NK-92 (cell line): Measurements from ENCODE around the gene PPM1L.

Source experiments
- DNase-seq: peaks from one replicate; lab custom pipeline; 2025; ENCODE audit not compliant: unreplicated experiment; lab: John Stamatoyannopoulos, UW

Gene PPM1L

DNA sequence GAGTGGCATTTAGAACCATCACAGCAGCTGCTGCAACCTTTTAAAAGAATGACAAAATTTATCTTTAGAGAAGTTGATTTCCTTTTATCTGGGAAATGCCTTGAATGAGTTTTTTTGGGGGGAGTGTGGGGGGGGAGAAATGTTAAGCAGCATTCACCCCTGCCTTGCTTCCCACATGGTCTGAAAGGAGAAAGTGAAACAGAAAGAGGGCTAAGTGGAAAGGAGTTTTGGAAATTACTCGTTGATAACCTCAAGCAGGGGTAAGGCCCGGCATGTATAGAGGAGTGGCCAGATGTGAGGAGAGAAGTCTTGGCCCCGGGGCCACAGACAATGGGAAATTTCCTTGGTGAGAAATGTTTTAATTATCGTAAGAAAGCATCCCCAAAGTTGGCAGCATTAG, 325.6 kb downstream of the PPM1L start:
- DNase-seq: no peak

GRCh38 chr3:161082063-161082462, 326.0 kb downstream of the PPM1L start:
- no peak for DNase-seq

- no peak for DNase-seq
Measured at GRCh38 chr3:161083131-161083530, 327.1 kb downstream of the PPM1L start.

GRCh38 chr3:161084277-161084676, 328.2 kb downstream of the PPM1L start:
- DNase-seq: no peak

DNA sequence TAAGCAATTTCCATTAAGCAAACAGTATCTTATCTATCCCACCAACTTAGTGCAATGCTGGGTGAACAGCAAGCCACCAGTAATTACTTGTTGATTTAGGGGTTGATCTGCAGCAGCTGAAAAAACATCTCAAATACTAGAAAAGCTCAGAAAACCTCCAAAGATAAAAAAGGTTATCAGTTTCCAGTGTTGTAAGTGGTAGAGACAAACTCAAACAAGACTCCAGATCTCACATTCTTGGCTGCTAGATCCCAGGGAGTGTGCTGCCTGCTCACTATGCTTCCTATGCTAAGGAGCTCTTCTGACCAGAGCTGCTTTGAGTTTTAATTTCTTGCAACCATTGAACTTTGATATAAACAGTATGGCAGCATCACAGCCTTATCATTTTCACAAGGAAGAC, 337.9 kb downstream of the PPM1L start:
- DNase-seq: no peak

DNA sequence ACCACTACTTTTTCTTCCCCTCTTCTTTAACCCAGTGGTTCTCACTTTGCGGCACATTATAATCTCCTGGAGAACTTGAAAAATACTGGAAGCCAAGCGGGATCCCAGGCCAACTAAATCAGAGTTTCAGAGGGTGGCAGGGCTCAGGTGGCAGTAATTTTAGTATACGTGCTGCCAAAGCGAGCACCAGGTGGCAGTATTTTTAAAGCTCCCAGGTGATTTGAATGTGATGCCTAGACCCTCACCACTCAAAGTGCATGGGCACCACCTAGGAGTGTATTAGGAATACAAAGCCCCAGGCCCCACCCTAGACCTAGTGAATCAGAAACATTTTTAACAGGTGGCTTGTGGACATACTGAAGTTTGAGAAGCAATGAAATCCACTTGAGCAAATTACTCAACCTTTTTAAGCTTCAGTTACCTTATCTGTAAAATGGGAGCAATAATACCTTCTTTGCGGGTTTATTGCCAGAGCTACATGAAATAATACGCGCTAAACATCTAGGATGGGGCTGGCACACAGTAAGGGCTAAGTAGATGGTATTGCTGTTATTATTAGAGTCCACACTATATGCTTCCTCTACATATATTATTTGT, 340.8 kb downstream of the PPM1L start:
- no peak for DNase-seq

DNA sequence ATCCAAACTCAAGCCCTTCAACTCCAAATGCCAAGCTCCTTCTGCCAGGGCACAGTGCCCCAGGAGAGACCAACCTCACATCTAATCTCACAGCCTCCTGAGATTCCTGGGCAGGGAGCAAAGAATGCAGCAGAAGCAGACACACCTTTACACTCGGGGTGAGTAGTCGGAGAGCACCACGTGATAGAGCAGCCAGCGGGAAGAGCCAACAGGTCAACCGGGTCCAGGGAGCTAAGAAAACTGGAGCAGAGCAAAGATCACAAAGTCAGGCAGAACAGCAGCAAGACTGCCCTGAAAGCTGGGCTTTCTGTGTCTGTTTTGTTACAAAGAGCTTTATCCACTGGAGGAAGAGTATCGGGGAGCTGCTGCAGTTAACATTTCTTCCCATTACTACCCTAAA, 345.0 kb downstream of the PPM1L start:
- DNase-seq: no peak

- DNase-seq: no peak
Measured at GRCh38 chr3:161101609-161102008, 345.6 kb downstream of the PPM1L start.

DNA sequence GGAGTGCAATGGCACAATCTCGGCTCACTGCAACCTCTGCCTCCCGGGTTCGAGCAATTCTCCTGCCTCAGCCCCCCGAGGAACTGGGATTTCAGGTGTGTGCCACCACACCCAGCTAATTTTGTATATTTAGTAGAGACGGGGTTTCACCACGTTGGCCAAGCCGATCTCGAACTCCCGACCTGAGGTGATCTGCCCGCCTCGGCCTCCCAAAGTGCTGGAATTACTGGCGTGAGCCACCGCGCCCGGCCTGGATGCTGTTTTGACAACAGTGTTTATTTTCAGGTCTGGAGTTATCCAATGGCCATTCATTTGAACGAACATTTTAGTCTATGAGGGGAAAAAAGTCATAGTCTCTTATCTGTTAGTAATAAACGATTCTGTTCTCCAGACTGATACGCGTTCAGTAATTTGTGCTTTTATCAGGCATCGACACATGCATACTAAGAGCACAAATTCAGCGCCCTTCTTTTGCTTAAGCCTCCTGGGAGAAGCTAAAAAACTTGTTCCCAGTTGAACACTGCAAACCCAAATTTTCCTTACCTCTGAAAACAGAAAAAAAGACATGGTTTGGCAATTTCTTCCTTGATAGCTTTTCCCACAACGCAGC, 347.9 kb downstream of the PPM1L start:
- no peak for DNase-seq

DNA sequence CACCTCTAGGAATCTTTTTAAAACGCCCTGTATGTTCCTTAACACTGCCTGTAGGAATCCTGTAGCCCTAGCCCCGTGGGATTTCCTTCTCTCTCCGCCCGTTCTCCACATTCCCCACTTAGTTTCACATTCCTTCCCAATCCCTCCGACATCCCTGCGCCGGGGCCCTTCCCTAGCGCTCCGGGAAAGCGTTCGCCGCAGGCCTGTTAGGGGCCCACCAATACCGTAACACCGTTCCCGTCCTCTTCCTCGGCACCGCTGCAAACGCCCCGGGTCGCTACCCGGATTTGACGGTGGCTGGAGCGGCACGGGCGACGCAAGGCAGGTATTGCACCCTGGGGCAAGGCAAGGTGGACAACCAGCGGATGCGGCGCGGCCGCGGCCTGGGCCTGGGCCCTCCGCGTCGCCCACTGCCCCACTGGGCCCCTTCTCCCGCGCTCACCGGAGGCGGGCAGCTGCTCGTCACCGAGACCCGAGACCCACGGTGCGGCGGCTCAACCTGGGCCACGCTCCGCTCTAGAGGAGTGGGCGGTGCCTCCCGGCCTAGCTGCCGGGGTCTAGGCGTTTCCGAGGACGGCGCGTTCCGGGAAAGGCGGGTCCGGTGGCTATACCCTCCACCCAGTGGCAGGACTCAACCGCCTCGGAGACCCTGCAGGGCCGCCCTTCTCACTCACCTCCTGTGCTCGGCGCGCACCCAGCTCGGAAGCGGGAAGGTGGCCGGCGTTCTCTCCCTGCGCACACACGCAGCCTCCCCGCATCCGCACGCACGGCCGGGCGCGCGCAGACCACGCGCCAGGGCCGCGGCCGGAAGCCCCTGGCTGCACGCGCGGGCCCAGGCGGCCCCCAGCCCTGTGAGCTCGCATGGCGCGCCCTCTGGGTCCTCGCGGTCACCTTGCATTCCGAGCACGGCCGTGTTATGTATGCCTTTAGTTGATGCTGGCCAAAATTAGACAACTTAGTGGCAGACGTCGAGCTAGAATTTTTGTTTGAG, 348.8 kb downstream of the PPM1L start, which contains the start of gene B3GALNT1:
B3GALNT1 (minus strand) TSS at position 789 of the 991 bp plus-strand sequence. CDS start 18,595 bp downstream, outside the sequence.
- DNase-seq: no peak

DNA sequence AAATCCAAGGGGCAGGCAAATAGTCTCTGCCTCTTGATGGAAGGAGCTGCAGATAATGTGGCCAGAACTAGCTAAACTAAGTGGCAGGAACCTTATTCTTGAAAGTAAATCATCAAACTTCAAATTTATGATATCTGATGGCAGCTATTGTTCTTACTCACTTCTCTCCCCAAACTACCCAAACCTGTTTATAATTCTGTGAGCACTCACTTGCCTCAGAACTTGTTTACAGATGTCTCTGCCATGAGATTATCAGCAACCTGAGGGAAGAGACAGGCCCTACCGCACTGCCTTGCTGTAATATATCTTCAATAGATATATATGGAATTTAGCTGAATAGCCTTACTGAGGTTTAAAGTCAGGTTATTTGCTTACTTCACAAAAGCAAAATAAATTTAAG, 351.3 kb downstream of the PPM1L start:
- no peak for DNase-seq

- no peak for DNase-seq
Measured at GRCh38 chr3:161108840-161109239, 352.8 kb downstream of the PPM1L start.

DNA sequence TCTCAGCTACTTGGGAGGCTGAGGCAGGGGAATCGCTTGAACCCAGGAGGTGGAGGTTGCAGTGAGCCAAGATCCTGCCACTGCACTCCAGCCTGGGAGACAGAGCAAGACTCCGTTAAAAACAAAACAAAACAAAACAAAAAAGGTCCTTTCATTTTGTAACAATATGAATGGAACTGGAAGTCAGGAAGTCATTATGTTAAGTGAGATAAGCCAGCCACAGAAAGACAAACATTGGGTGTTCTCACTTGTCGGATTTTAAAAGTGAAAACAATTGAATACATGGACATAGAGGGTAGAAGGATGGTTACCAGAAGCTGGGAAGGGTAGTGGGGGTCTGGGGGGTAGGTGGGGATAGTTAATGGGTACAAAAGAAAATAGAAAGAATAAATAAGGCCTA, 361.6 kb downstream of the PPM1L start:
- DNase-seq: no peak

DNA sequence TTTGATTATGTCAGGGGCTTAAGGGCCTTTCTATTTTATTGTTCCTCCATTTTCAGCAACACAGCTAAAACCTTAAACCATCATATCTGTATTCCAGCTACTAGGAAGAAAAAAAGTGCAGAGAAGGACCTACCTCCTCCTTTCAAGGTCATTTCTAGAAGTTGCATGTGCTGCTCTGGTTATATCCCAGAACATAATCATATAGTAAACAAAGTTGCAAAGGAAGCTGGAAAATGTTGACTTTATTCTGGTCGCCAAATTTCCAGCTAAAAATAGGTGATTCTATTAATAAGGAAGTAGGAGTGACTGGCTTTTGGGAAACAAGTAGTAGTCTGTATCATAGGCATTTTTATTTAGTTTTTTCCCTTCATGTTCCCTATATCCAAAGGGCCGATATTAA, 370.5 kb downstream of the PPM1L start:
- no peak for DNase-seq
